ENCODE measurements around the gene LCNL1.
A peak's percentile ranks its signal among the peaks of the same experiment; 100 is the strongest.

Gene LCNL1

GRCh38 chr9:136981588-136982231 is 1.1 kb upstream of the LCNL1 start:
- Histone ChIP-seq H3K4ac (ENCODE audit: low read depth, low read length) (no peak overlapping the region), H3K27ac (ENCODE audit: low read depth, low read length) (no peak overlapping the region), H3K79me1 (ENCODE audit: low read length) (peaks cover 3% of the 10 kb centered on the region), H3K36me3 (ENCODE audit: control insufficient read depth in 1 of 2, insufficient read depth in 2 of 2, low read length in 2 of 2) (no peaks in the 10 kb centered on the region), H4K8ac (ENCODE audit: low read depth, low read length) (no peak overlapping the region), H2BK12ac (ENCODE audit: low read length) (no peak overlapping the region), H3K4me3 (ENCODE audit: low read depth, low read length) (no peak overlapping the region), H3K9ac (ENCODE audit: low read length) (no peak overlapping the region), H3K18ac (ENCODE audit: low read length) (no peak overlapping the region), H3K14ac (ENCODE audit: low read length) (no peak overlapping the region), H3K79me2 (ENCODE audit: control insufficient read depth, insufficient read depth, low read length, poor library complexity) (no peaks in the 10 kb centered on the region), H2AK5ac (ENCODE audit: low read length) (no peak overlapping the region), H3K9me3 (ENCODE audit: insufficient read depth, low read depth, low read length) (peaks cover 5% of the 10 kb centered on the region), H3K27me3 (ENCODE audit: insufficient read depth, low read length) (peaks cover 9% of the 10 kb centered on the region), H3K23ac (ENCODE audit: low read length) (no peak overlapping the region), H2AFZ (ENCODE audit: insufficient read depth, low read length, poor library complexity) (no peak overlapping the region), H3K4me2 (ENCODE audit: low read length) (no peak overlapping the region), H2BK120ac (ENCODE audit: insufficient read depth, low read length, poor library complexity) (no peak overlapping the region), H3K4me1 (ENCODE audit: control insufficient read depth in 1 of 2, insufficient read depth in 2 of 2, low read length in 2 of 2) (peaks cover 7 to 12% of the 10 kb centered on the region in 2 experiments), H4K12ac (ENCODE audit: low read depth, low read length) (no peak overlapping the region), H2BK5ac (ENCODE audit: low read depth, low read length, poor library complexity) (no peak overlapping the region), H4K91ac (ENCODE audit: low read depth, low read length) (no peak overlapping the region)
- no CpG with 5 or more reads among the region's 17 CpGs for WGBS (ENCODE audit: extremely low coverage, insufficient coverage, insufficient read length)
- DNase-seq, result no peak

GRCh38 chr9:136983167-136983566 is 374 bp downstream of the LCNL1 start:
- no CpG with 5 or more reads among the region's 9 CpGs for WGBS (ENCODE audit: extremely low coverage, insufficient coverage, insufficient read length)
- H3K18ac ChIP-seq (ENCODE audit: low read length), result no peak overlapping the region
- DNase-seq, result no peak

GRCh38 chr9:136983656-136984314 is 992 bp downstream of the LCNL1 start:
- H2AK5ac ChIP-seq (ENCODE audit: low read length), result no peak overlapping the region
- no peak overlapping the region for H4K8ac ChIP-seq (ENCODE audit: low read depth, low read length)
- DNase-seq, result no peak
- no peak overlapping the region for H3K14ac ChIP-seq (ENCODE audit: low read length)
- H4K91ac ChIP-seq (ENCODE audit: low read depth, low read length), result no peak overlapping the region
- no CpG with 5 or more reads among the region's 11 CpGs for WGBS (ENCODE audit: extremely low coverage, insufficient coverage, insufficient read length)
- H4K12ac ChIP-seq (ENCODE audit: low read depth, low read length), result no peak overlapping the region
- no peak overlapping the region for H3K23ac ChIP-seq (ENCODE audit: low read length)
- H3K4me3 ChIP-seq (ENCODE audit: low read depth, low read length), result no peak overlapping the region
- no peak overlapping the region for H3K4me2 ChIP-seq (ENCODE audit: low read length)
- H3K79me1 ChIP-seq (ENCODE audit: low read length), result peaks cover 4% of the 10 kb centered on the region
- no peak overlapping the region for H2BK12ac ChIP-seq (ENCODE audit: low read length)
- H3K27ac ChIP-seq (ENCODE audit: low read depth, low read length), result no peak overlapping the region
- H3K4ac ChIP-seq (ENCODE audit: low read depth, low read length), result no peak overlapping the region
- H3K27me3 ChIP-seq (ENCODE audit: insufficient read depth, low read length), result peaks cover 9% of the 10 kb centered on the region
- H3K9me3 ChIP-seq (ENCODE audit: insufficient read depth, low read depth, low read length), result peaks cover 4% of the 10 kb centered on the region
- no peak overlapping the region for H3K9ac ChIP-seq (ENCODE audit: low read length)
- no peak overlapping the region for H2BK120ac ChIP-seq (ENCODE audit: insufficient read depth, low read length, poor library complexity)
- H3K36me3 ChIP-seq (ENCODE audit: control insufficient read depth in 1 of 2, insufficient read depth in 2 of 2, low read length in 2 of 2), result no peaks in the 10 kb centered on the region
- H3K4me1 ChIP-seq (ENCODE audit: control insufficient read depth in 1 of 2, insufficient read depth in 2 of 2, low read length in 2 of 2), result peaks cover 7 to 9% of the 10 kb centered on the region in 2 experiments
- no peak overlapping the region for H2AFZ ChIP-seq (ENCODE audit: insufficient read depth, low read length, poor library complexity)
- no peaks in the 10 kb centered on the region for H3K79me2 ChIP-seq (ENCODE audit: control insufficient read depth, insufficient read depth, low read length, poor library complexity)
- no peak overlapping the region for H2BK5ac ChIP-seq (ENCODE audit: low read depth, low read length, poor library complexity)
- no peak overlapping the region for H3K18ac ChIP-seq (ENCODE audit: low read length)

More at GRCh38 chr9:136983167-136983566, 374 bp downstream of the LCNL1 start:
- Histone ChIP-seq H4K12ac (ENCODE audit: low read depth, low read length) (no peak overlapping the region), H2BK12ac (ENCODE audit: low read length) (no peak overlapping the region), H3K36me3 (ENCODE audit: control insufficient read depth in 1 of 2, insufficient read depth in 2 of 2, low read length in 2 of 2) (no peaks in the 10 kb centered on the region), H3K4me1 (ENCODE audit: control insufficient read depth in 1 of 2, insufficient read depth in 2 of 2, low read length in 2 of 2) (peaks cover 7 to 9% of the 10 kb centered on the region in 2 experiments), H4K8ac (ENCODE audit: low read depth, low read length) (no peak overlapping the region), H2BK5ac (ENCODE audit: low read depth, low read length, poor library complexity) (no peak overlapping the region), H3K79me1 (ENCODE audit: low read length) (peaks cover 4% of the 10 kb centered on the region), H3K4me2 (ENCODE audit: low read length) (no peak overlapping the region), H4K91ac (ENCODE audit: low read depth, low read length) (no peak overlapping the region), H3K23ac (ENCODE audit: low read length) (no peak overlapping the region), H3K4me3 (ENCODE audit: low read depth, low read length) (no peak overlapping the region), H3K4ac (ENCODE audit: low read depth, low read length) (no peak overlapping the region), H3K9ac (ENCODE audit: low read length) (no peak overlapping the region), H3K79me2 (ENCODE audit: control insufficient read depth, insufficient read depth, low read length, poor library complexity) (no peaks in the 10 kb centered on the region), H2AFZ (ENCODE audit: insufficient read depth, low read length, poor library complexity) (no peak overlapping the region), H3K27ac (ENCODE audit: low read depth, low read length) (no peak overlapping the region), H2AK5ac (ENCODE audit: low read length) (no peak overlapping the region), H2BK120ac (ENCODE audit: insufficient read depth, low read length, poor library complexity) (no peak overlapping the region), H3K27me3 (ENCODE audit: insufficient read depth, low read length) (peaks cover 9% of the 10 kb centered on the region), H3K9me3 (ENCODE audit: insufficient read depth, low read depth, low read length) (peaks cover 4% of the 10 kb centered on the region), H3K14ac (ENCODE audit: low read length) (no peak overlapping the region)

GRCh38 chr9:136984464-136985026 is 1.8 kb downstream of the LCNL1 start:
- H4K8ac ChIP-seq (ENCODE audit: low read depth, low read length), result no peak overlapping the region
- no CpG with 5 or more reads among the region's 29 CpGs for WGBS (ENCODE audit: extremely low coverage, insufficient coverage, insufficient read length)
- H3K9me3 ChIP-seq (ENCODE audit: insufficient read depth, low read depth, low read length), result peaks cover 4% of the 10 kb centered on the region
- H3K23ac ChIP-seq (ENCODE audit: low read length), result no peak overlapping the region
- no peak overlapping the region for H2BK12ac ChIP-seq (ENCODE audit: low read length)
- no peak overlapping the region for H3K9ac ChIP-seq (ENCODE audit: low read length)
- no peak overlapping the region for H2AK5ac ChIP-seq (ENCODE audit: low read length)
- H3K14ac ChIP-seq (ENCODE audit: low read length), result no peak overlapping the region
- no peak overlapping the region for H3K18ac ChIP-seq (ENCODE audit: low read length)
- H3K4me2 ChIP-seq (ENCODE audit: low read length), result no peak overlapping the region
- peaks cover 7 to 9% of the 10 kb centered on the region in 2 experiments for H3K4me1 ChIP-seq (ENCODE audit: control insufficient read depth in 1 of 2, insufficient read depth in 2 of 2, low read length in 2 of 2)
- H3K27me3 ChIP-seq (ENCODE audit: insufficient read depth, low read length), result peaks cover 9% of the 10 kb centered on the region
- H3K79me2 ChIP-seq (ENCODE audit: control insufficient read depth, insufficient read depth, low read length, poor library complexity), result no peaks in the 10 kb centered on the region
- no peak overlapping the region for H3K4me3 ChIP-seq (ENCODE audit: low read depth, low read length)
- peak overlapping the region; percentile 2 for H4K91ac ChIP-seq (ENCODE audit: low read depth, low read length)
- H3K79me1 ChIP-seq (ENCODE audit: low read length), result peaks cover 4% of the 10 kb centered on the region
- no peak overlapping the region for H3K4ac ChIP-seq (ENCODE audit: low read depth, low read length)
- no peak overlapping the region for H2BK120ac ChIP-seq (ENCODE audit: insufficient read depth, low read length, poor library complexity)
- H2BK5ac ChIP-seq (ENCODE audit: low read depth, low read length, poor library complexity), result no peak overlapping the region
- H2AFZ ChIP-seq (ENCODE audit: insufficient read depth, low read length, poor library complexity), result no peak overlapping the region
- no peak for DNase-seq
- no peak overlapping the region for H3K27ac ChIP-seq (ENCODE audit: low read depth, low read length)
- no peak overlapping the region for H4K12ac ChIP-seq (ENCODE audit: low read depth, low read length)
- H3K36me3 ChIP-seq (ENCODE audit: control insufficient read depth in 1 of 2, insufficient read depth in 2 of 2, low read length in 2 of 2), result no peaks in the 10 kb centered on the region

All from trophoblast cell (in vitro differentiated cells and primary cell).